PFSK-1 (cell line): ENCODE results near the gene DIS3L.

ENCODE experiments used
- POLR2AphosphoS5 ChIP-seq: IDR thresholded peaks from 2 replicates; pipeline ENCODE4 v1.6.1; 2012; ENCODE audit warnings: low read depth, mild to moderate bottlenecking, control low read depth, low read length, moderate library complexity
- REST ChIP-seq, 2 experiments: IDR thresholded peaks; 2 replicates each; pipeline versions ENCODE4 v1.6.1 to v1.8.0; 2011 to 2012; ENCODE audit warnings: low read depth in 2 of 2, low read length in 2 of 2, control low read depth in 1 of 2, inconsistent platforms in 1 of 2, mild to moderate bottlenecking in 1 of 2, moderate library complexity in 1 of 2; ENCODE audit not compliant: insufficient read depth in 1 of 2
- SIN3A ChIP-seq: IDR thresholded peaks from 2 replicates; pipeline ENCODE4 v1.6.1; 2012; ENCODE audit warnings: mild to moderate bottlenecking, low read length, moderate library complexity, borderline replicate concordance; ENCODE audit not compliant: insufficient read depth
- TAF1 ChIP-seq: IDR thresholded peaks from 2 replicates; pipeline ENCODE4 v1.6.1; 2012; ENCODE audit warnings: low read length, control low read depth, borderline replicate concordance; ENCODE audit not compliant: insufficient read depth

GRCh38 chr15:66269326-66270090, 23.9 kb upstream of the DIS3L start:
- TF ChIP-seq POLR2AphosphoS5 (no peak), REST (IDR thresholded peaks at IDR 0.05; ENCODE audit: insufficient read depth in 1 of 2, low read depth in 2 of 2, low read length in 2 of 2) (no peak), SIN3A (no peak), TAF1 (no peak)
